Lung (tissue), 12 donors: ENCODE data around the gene APBA2. TPM values are rescaled to one million over a fixed set of nuclear protein-coding genes. Genes with fewer than 3 reads are reported as not detected.

Experiments
- ATAC-seq: fragments of 200-7000 bp; cut with Tn5 transposase; one replicate; pipeline ENCODE4 v1.9.1; 2020; ENCODE audit warnings: moderate number of reproducible peaks; ENCODE audit not compliant: insufficient read depth, low FRiP score
- DNase-seq, 3 donors: peaks; one replicate each; pipeline ENCODE4 v3.0.0-alpha.2; 2013 to 2017
- H3K27ac ChIP-seq, 2 donors: one replicate each; pipeline ENCODE4 v1.5.1; 2013; ENCODE audit warnings: mild to moderate bottlenecking in 2 of 2, moderate library complexity in 2 of 2, control low read depth in 1 of 2, inconsistent platforms in 1 of 2, low read depth in 1 of 2, low read length in 1 of 2
- H3K27me3 ChIP-seq, 3 donors: one replicate each; pipeline ENCODE4 v1.5.1; 2013; ENCODE audit warnings: low read length in 2 of 3; ENCODE audit not compliant: control insufficient read depth in 3 of 3, insufficient read depth in 3 of 3
- H3K36me3 ChIP-seq, 4 donors: one replicate each; pipeline ENCODE4 v1.5.1; 2013; ENCODE audit warnings: low read length in 4 of 4, mild to moderate bottlenecking in 1 of 4, moderate library complexity in 1 of 4; ENCODE audit not compliant: control insufficient read depth in 4 of 4, insufficient read depth in 4 of 4
- H3K4me1 ChIP-seq, 5 donors: one replicate each; pipeline ENCODE4 v1.5.1; 2013; ENCODE audit warnings: low read length in 5 of 5, mild to moderate bottlenecking in 2 of 5, moderate library complexity in 1 of 5; ENCODE audit not compliant: control insufficient read depth in 5 of 5, insufficient read depth in 5 of 5
- H3K4me3 ChIP-seq: one replicate; pipeline ENCODE4 v1.5.1; 2013; ENCODE audit warnings: mild to moderate bottlenecking, control low read depth, moderate library complexity
- H3K9ac ChIP-seq, 2 donors: one replicate each; pipeline ENCODE4 v1.5.1; 2013; ENCODE audit warnings: low read length in 2 of 2, control low read depth in 1 of 2; ENCODE audit not compliant: insufficient read depth in 1 of 2
- H3K9me3 ChIP-seq, 4 donors: one replicate each; pipeline ENCODE4 v1.5.1; 2013; ENCODE audit warnings: low read length in 3 of 4, mild to moderate bottlenecking in 1 of 4, moderate library complexity in 1 of 4; ENCODE audit not compliant: control insufficient read depth in 4 of 4, insufficient read depth in 3 of 4
- CTCF ChIP-seq: IDR thresholded peaks from 2 replicates; pipeline ENCODE4 v1.5.1; 2012; ENCODE audit warnings: mild to moderate bottlenecking; ENCODE audit errors: control extremely low read depth, extremely low read depth
- WGBS, 2 donors: extraction: QIAGEN DNeasy Blood & Tissue Kit; methylation state at CpG; one replicate each; pipeline ENCODE4 v1.1.7; 2013; 5-methylcytosine and 5-hydroxymethylcytosine counted together
- polyA plus RNA-seq, 2 donors: library from polyadenylated mRNA; stranded (reverse); fragments of 200-250 nt; gene quantifications; one replicate each; pipeline ENCODE4 v1.2.1, GENCODE V29; 2013
- total RNA-seq, 2 donors: library from RNA; depleted of rRNA in 1 of 2; stranded (reverse); fragments of >200 nt in 1 of 2; gene quantifications; one replicate each; pipeline ENCODE4 v1.2.1, GENCODE V29; 2014 to 2021
- donor health status: control.
- donor health status: control.
- donor health status: Bipolar disorder and iron deficiency.
- donor health status: healthy.
- donor health status: DM: yes; HTN: yes; CAD: no.

Gene APBA2
- total and polyA plus RNA-seq, 4 donors, result 1.6 to 18.3 (median 4.5) TPM

GRCh38 chr15:29127506-29128430 lies 242.0 kb downstream of the APBA2 start:
- no peak for DNase-seq
- Histone ChIP-seq H3K4me1 (no peaks in the 10 kb centered on the region), H3K9ac (no peak overlapping the region), H3K27me3 (peaks cover 0 to 7% (median 0%) of the 10 kb centered on the region in 3 donors), H3K27ac (no peak overlapping the region), H3K4me3 (no peak overlapping the region), H3K36me3 (no peaks in the 10 kb centered on the region), H3K9me3 (no peaks in the 10 kb centered on the region)
- WGBS, 2 donors, result 72 to 77% methylated on average over 18 to 19 of the region's 19 CpGs
- TF ChIP-seq CTCF, result no peak
- no peak for ATAC-seq

- DNase-seq, result no peak
- peaks cover 0 to 7% (median 0%) of the 10 kb centered on the region in 3 donors for H3K27me3 ChIP-seq
Measured at GRCh38 chr15:29128671-29129070, 242.9 kb downstream of the APBA2 start.

GRCh38 chr15:29129221-29129620 lies 243.4 kb downstream of the APBA2 start:
- Histone ChIP-seq H3K36me3 (no peaks in the 10 kb centered on the region), H3K27ac (no peak overlapping the region), H3K9ac (no peak overlapping the region), H3K27me3 (peaks cover 0 to 7% (median 0%) of the 10 kb centered on the region in 3 donors), H3K9me3 (no peaks in the 10 kb centered on the region), H3K4me3 (no peak overlapping the region), H3K4me1 (no peaks in the 10 kb centered on the region)
- WGBS, 2 donors, result 86 to 95% methylated on average over 10 of the region's 10 CpGs
- no peak for TF ChIP-seq CTCF
- DNase-seq, result no peak
- no peak for ATAC-seq

More at GRCh38 chr15:29128671-29129070, 242.9 kb downstream of the APBA2 start:
- no peak for ATAC-seq
- Histone ChIP-seq H3K9me3 (no peaks in the 10 kb centered on the region), H3K36me3 (no peaks in the 10 kb centered on the region), H3K27ac (no peak overlapping the region), H3K4me1 (no peaks in the 10 kb centered on the region), H3K4me3 (no peak overlapping the region), H3K9ac (no peak overlapping the region)
- WGBS, 2 donors, result 90 to 91% methylated on average over 11 of the region's 11 CpGs
- TF ChIP-seq CTCF, result no peak
